Upper lobe of left lung (tissue), 4 donors: ENCODE data around the gene CDH12.

ENCODE experiments used
- POLR2A ChIP-seq, 4 donors: fragments of 450-650 bp; IDR thresholded peaks; one replicate each; pipeline ENCODE4 v1.5.1; 2016 to 2017; ENCODE audit warnings: antibody characterized with exemption in 4 of 4, mild to moderate bottlenecking in 2 of 4
- POLR2AphosphoS5 ChIP-seq, 2 donors: sonication (generic); formaldehyde crosslinking; IDR thresholded peaks; one replicate each; pipeline ENCODE4 v1.5.1; 2017; ENCODE audit warnings: antibody characterized with exemption in 2 of 2

DNA sequence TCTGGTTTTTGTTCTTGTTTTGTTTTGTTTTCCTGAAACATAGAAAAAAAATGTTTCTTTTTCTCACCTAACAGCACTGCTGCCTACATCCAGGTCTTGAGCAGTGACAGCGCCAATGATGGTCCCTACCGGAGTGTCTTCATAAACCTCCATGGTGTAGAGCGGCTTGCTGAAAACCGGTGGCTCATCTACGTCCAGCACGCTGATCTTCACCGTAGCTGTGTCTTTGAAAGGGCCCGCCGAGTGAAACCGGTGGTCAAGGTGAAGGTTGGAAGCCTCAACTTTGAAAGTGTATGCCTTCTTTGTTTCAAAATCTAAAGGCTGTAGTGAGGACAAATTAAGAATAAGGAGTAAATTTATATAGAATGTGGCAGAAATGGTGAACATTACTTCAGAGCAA is 1051.0 kb downstream of the CDH12 start:
- TF ChIP-seq POLR2A (IDR thresholded peaks at IDR 0.05) (no peak), POLR2AphosphoS5 (IDR thresholded peaks at IDR 0.05) (no peak)
